ENCODE results near the gene PHACTR1.

PHACTR1 gene

GRCh38 chr6:13247627-13248026 lies 531.1 kb downstream of the PHACTR1 start:
- no peaks in the 10 kb centered on the region for H3K27me3 ChIP-seq (ENCODE audit: control insufficient read depth, insufficient read depth, low read length)
- H2AFZ ChIP-seq: no peak overlapping the region
- H3K79me2 ChIP-seq: no peaks in the 10 kb centered on the region
- H3K36me3 ChIP-seq (ENCODE audit: control insufficient read depth, insufficient read depth, low read length): no peaks in the 10 kb centered on the region
- no peak for TF ChIP-seq CTCF (IDR thresholded peaks at IDR 0.05)
- no peaks in the 10 kb centered on the region for H3K4me1 ChIP-seq
- H3K4me3 ChIP-seq (ENCODE audit: low read depth, low read length): no peak overlapping the region
- no peaks in the 10 kb centered on the region for H3K9me3 ChIP-seq (ENCODE audit: control insufficient read depth, low read length)
- H3K4me2 ChIP-seq (ENCODE audit: low read length): no peak overlapping the region
- H3K27ac ChIP-seq: no peak overlapping the region
- H3K9ac ChIP-seq: no peak overlapping the region

GRCh38 chr6:13248053-13248452 lies 531.5 kb downstream of the PHACTR1 start:
- Histone ChIP-seq H3K4me3 (ENCODE audit: low read depth, low read length) (no peak overlapping the region), H3K27ac (no peak overlapping the region), H3K9me3 (ENCODE audit: control insufficient read depth, low read length) (no peaks in the 10 kb centered on the region), H3K4me2 (ENCODE audit: low read length) (no peak overlapping the region), H3K36me3 (ENCODE audit: control insufficient read depth, insufficient read depth, low read length) (no peaks in the 10 kb centered on the region), H3K9ac (no peak overlapping the region), H3K27me3 (ENCODE audit: control insufficient read depth, insufficient read depth, low read length) (no peaks in the 10 kb centered on the region), H3K79me2 (no peaks in the 10 kb centered on the region), H2AFZ (no peak overlapping the region), H3K4me1 (no peaks in the 10 kb centered on the region)
- no peak for TF ChIP-seq CTCF (IDR thresholded peaks at IDR 0.05)

GRCh38 chr6:13248584-13248985 lies 532.0 kb downstream of the PHACTR1 start:
- Histone ChIP-seq H3K9me3 (ENCODE audit: control insufficient read depth, low read length) (no peaks in the 10 kb centered on the region), H3K4me1 (no peaks in the 10 kb centered on the region), H2AFZ (no peak overlapping the region), H3K27ac (no peak overlapping the region), H3K4me3 (ENCODE audit: low read depth, low read length) (no peak overlapping the region), H3K79me2 (no peaks in the 10 kb centered on the region), H3K36me3 (ENCODE audit: control insufficient read depth, insufficient read depth, low read length) (no peaks in the 10 kb centered on the region), H3K27me3 (ENCODE audit: control insufficient read depth, insufficient read depth, low read length) (no peaks in the 10 kb centered on the region), H3K9ac (no peak overlapping the region), H3K4me2 (ENCODE audit: low read length) (no peak overlapping the region)
- no peak for TF ChIP-seq CTCF (IDR thresholded peaks at IDR 0.05)

- no peak overlapping the region for H3K27ac ChIP-seq
- no peaks in the 10 kb centered on the region for H3K9me3 ChIP-seq (ENCODE audit: control insufficient read depth, low read length)
- no peak overlapping the region for H3K9ac ChIP-seq
- no peak overlapping the region for H3K4me3 ChIP-seq (ENCODE audit: low read depth, low read length)
- no peaks in the 10 kb centered on the region for H3K79me2 ChIP-seq
- no peak overlapping the region for H3K4me2 ChIP-seq (ENCODE audit: low read length)
- no peaks in the 10 kb centered on the region for H3K4me1 ChIP-seq
- H3K27me3 ChIP-seq (ENCODE audit: control insufficient read depth, insufficient read depth, low read length): no peaks in the 10 kb centered on the region
- no peak for TF ChIP-seq CTCF (IDR thresholded peaks at IDR 0.05)
- no peaks in the 10 kb centered on the region for H3K36me3 ChIP-seq (ENCODE audit: control insufficient read depth, insufficient read depth, low read length)
- H2AFZ ChIP-seq: no peak overlapping the region
Measured at GRCh38 chr6:13248994-13249393, 532.4 kb downstream of the PHACTR1 start.

GRCh38 chr6:13249817-13250216 lies 533.2 kb downstream of the PHACTR1 start:
- Histone ChIP-seq H3K4me2 (ENCODE audit: low read length) (no peak overlapping the region), H3K9ac (no peak overlapping the region), H2AFZ (no peak overlapping the region), H3K9me3 (ENCODE audit: control insufficient read depth, low read length) (no peaks in the 10 kb centered on the region), H3K79me2 (no peaks in the 10 kb centered on the region), H3K4me3 (ENCODE audit: low read depth, low read length) (no peak overlapping the region), H3K4me1 (no peaks in the 10 kb centered on the region), H3K27ac (no peak overlapping the region), H3K36me3 (ENCODE audit: control insufficient read depth, insufficient read depth, low read length) (no peaks in the 10 kb centered on the region), H3K27me3 (ENCODE audit: control insufficient read depth, insufficient read depth, low read length) (no peaks in the 10 kb centered on the region)
- TF ChIP-seq CTCF (IDR thresholded peaks at IDR 0.05): no peak
